OCI-LY1 (cell line): ENCODE data around the gene DYDC2.

Experiments
- H2AFZ ChIP-seq: fragments of 200-600 bp; sonication (generic), shearing (Covaris generic); 2 replicates; pipeline ENCODE4 v1.6.0; 2014; ENCODE audit warnings: antibody characterized with exemption, mild to moderate bottlenecking, low read length
- H3F3A ChIP-seq: fragments of 200-600 bp; sonication (generic), shearing (Covaris generic); 2 replicates; pipeline ENCODE4 v1.6.0; 2014; ENCODE audit warnings: mild to moderate bottlenecking, antibody characterized with exemption, low read length, moderate library complexity; ENCODE audit not compliant: insufficient read depth
- H3K27ac ChIP-seq: fragments of 200-600 bp; sonication (generic); 2 replicates; pipeline ENCODE4 v1.5.1; 2014; ENCODE audit warnings: low read length, mixed run types, mild to moderate bottlenecking, low read depth; ENCODE audit not compliant: poor library complexity, severe bottlenecking
- H3K27me3 ChIP-seq: fragments of 200-600 bp; sonication (generic); 2 replicates; pipeline ENCODE4 v1.6.0; 2014; ENCODE audit warnings: antibody characterized with exemption, mild to moderate bottlenecking, low read length, moderate library complexity; ENCODE audit not compliant: insufficient read depth
- H3K36me3 ChIP-seq: fragments of 200-600 bp; sonication (generic); 2 replicates; pipeline ENCODE4 v1.6.1; 2014; ENCODE audit warnings: mild to moderate bottlenecking, antibody characterized with exemption, low read length, moderate library complexity, mixed read lengths; ENCODE audit not compliant: insufficient read depth
- H3K4me1 ChIP-seq: fragments of 200-600 bp; sonication (generic); 2 replicates; pipeline ENCODE4 v1.5.1; 2014; ENCODE audit warnings: mild to moderate bottlenecking, low read length, moderate library complexity; ENCODE audit not compliant: insufficient read depth, severe bottlenecking
- H3K4me2 ChIP-seq: fragments of 200-600 bp; sonication (generic), shearing (Covaris generic); 2 replicates; pipeline ENCODE4 v1.6.1; 2014; ENCODE audit warnings: low read length
- H3K4me3 ChIP-seq: fragments of 200-600 bp; sonication (generic); 2 replicates; pipeline ENCODE4 v1.5.1; 2014; ENCODE audit warnings: low read length, low read depth, mild to moderate bottlenecking, mixed read lengths; ENCODE audit not compliant: poor library complexity, severe bottlenecking
- H3K79me2 ChIP-seq: fragments of 200-600 bp; shearing (Covaris generic); 2 replicates; pipeline ENCODE4 v1.6.1; 2016; ENCODE audit warnings: mixed run types, low read length, mixed read lengths; ENCODE audit not compliant: insufficient read depth
- H3K9ac ChIP-seq: fragments of 200-600 bp; sonication (generic), shearing (Covaris generic); 2 replicates; pipeline ENCODE4 v1.6.1; 2014; ENCODE audit warnings: mild to moderate bottlenecking, low read length, mixed read lengths
- H3K9me2 ChIP-seq: fragments of 200-600 bp; sonication (generic), shearing (Covaris generic); 2 replicates; pipeline ENCODE4 v1.6.1; 2014; ENCODE audit warnings: low read depth, mild to moderate bottlenecking, low read length, mixed read lengths
- H3K9me3 ChIP-seq: fragments of 200-600 bp; shearing (Covaris generic); 2 replicates; pipeline ENCODE4 v1.6.1; 2014; ENCODE audit warnings: low read length, mixed read lengths
- H4K20me1 ChIP-seq: fragments of 200-600 bp; sonication (generic), shearing (Covaris generic); 2 replicates; pipeline ENCODE4 v1.6.0; 2016; ENCODE audit warnings: mild to moderate bottlenecking, low read length; ENCODE audit not compliant: insufficient read depth
- CTCF ChIP-seq: fragments of 200-600 bp; sonication (generic), shearing (Covaris generic); IDR thresholded peaks from 2 replicates; pipeline ENCODE4 v1.5.1; 2017; ENCODE audit warnings: mild to moderate bottlenecking, antibody characterized with exemption, low read length, moderate library complexity, mixed read lengths
- EZH2 ChIP-seq: fragments of 200-600 bp; sonication (generic), shearing (Covaris generic); IDR thresholded peaks from 2 replicates; pipeline ENCODE4 v1.8.0; 2017; ENCODE audit warnings: borderline replicate concordance, mixed run types, mild to moderate bottlenecking, antibody characterized with exemption, low read length, moderate library complexity, mixed read lengths

DYDC2 gene

DNA sequence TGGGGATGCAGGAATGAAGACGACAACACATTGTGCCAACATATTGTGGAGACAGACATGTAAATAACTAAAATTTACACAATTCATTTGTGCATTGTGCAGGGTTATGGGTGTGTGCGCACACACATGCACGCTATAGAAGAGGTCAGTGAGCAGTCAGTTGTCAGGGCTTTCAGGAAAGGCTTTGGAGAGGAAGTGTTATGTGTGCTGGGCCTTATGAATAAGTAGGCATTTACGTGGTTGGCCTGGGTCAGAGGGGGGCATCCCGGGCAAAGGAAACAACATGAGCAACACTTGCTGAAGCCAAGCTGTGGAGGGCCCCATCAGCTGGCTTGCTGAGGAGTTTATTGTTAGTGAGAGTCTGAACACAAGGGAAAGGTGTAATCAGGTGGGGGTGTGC lies 55.9 kb downstream of the DYDC2 start:
- H3K27ac ChIP-seq = no peak overlapping the region
- TF ChIP-seq CTCF (no peak), EZH2 (no peak)

GRCh38 chr10:80413271-80413996 lies 56.9 kb downstream of the DYDC2 start:
- H4K20me1 ChIP-seq = no peaks in the 10 kb centered on the region
- H3K27ac ChIP-seq = no peak overlapping the region
- peaks cover 13% of the 10 kb centered on the region for H3K4me1 ChIP-seq
- H2AFZ ChIP-seq = no peak overlapping the region
- TF ChIP-seq EZH2 (no peak), CTCF (no peak)
- H3K9me3 ChIP-seq = no peaks in the 10 kb centered on the region
- no peaks in the 10 kb centered on the region for H3F3A ChIP-seq
- H3K79me2 ChIP-seq = no peaks in the 10 kb centered on the region
- no peak overlapping the region for H3K4me2 ChIP-seq
- H3K4me3 ChIP-seq = no peak overlapping the region
- H3K36me3 ChIP-seq = no peaks in the 10 kb centered on the region; the same call in 1 of the 2 replicates
- H3K27me3 ChIP-seq = no peaks in the 10 kb centered on the region
- no peaks in the 10 kb centered on the region for H3K9me2 ChIP-seq
- no peak overlapping the region for H3K9ac ChIP-seq

More for the DNA sequence above, 55.9 kb downstream of the DYDC2 start:
- Histone ChIP-seq H3K4me3 (no peak overlapping the region), H3K4me1 (peaks cover 20% of the 10 kb centered on the region), H3F3A (no peaks in the 10 kb centered on the region), H2AFZ (no peak overlapping the region), H3K79me2 (no peaks in the 10 kb centered on the region), H4K20me1 (no peaks in the 10 kb centered on the region), H3K36me3 (no peaks in the 10 kb centered on the region; the same call in 1 of the 2 replicates), H3K27me3 (no peaks in the 10 kb centered on the region), H3K9ac (no peak overlapping the region), H3K9me2 (no peaks in the 10 kb centered on the region), H3K4me2 (no peak overlapping the region), H3K9me3 (no peaks in the 10 kb centered on the region)

- Histone ChIP-seq H3F3A (no peaks in the 10 kb centered on the region), H3K36me3 (no peaks in the 10 kb centered on the region; the same call in 1 of the 2 replicates), H3K9me2 (no peaks in the 10 kb centered on the region), H2AFZ (no peak overlapping the region), H3K79me2 (no peaks in the 10 kb centered on the region), H4K20me1 (no peaks in the 10 kb centered on the region), H3K9ac (no peak overlapping the region), H3K9me3 (no peaks in the 10 kb centered on the region), H3K4me1 (peaks cover 6% of the 10 kb centered on the region), H3K27me3 (no peaks in the 10 kb centered on the region), H3K27ac (no peak overlapping the region), H3K4me2 (no peak overlapping the region), H3K4me3 (no peak overlapping the region)
- TF ChIP-seq EZH2 (no peak), CTCF (no peak)
These were observed 57.7 kb downstream of the DYDC2 start for GRCh38 chr10:80414142-80414895.
